Measurements from ENCODE around the gene SUN2.

Gene SUN2

GRCh38 chr22:38753948-38754750, 1.6 kb downstream of the SUN2 start:
- no peak for DNase-seq (ENCODE audit: low read depth)

- no peak for DNase-seq (ENCODE audit: low read depth)
Measured at GRCh38 chr22:38751422-38752346, 4.1 kb downstream of the SUN2 start.

- no peak for DNase-seq (ENCODE audit: low read depth)
Measured at GRCh38 chr22:38751066-38751421, 4.8 kb downstream of the SUN2 start.

- DNase-seq (ENCODE audit: low read depth), result no peak
Measured at GRCh38 chr22:38750638-38751037, 5.2 kb downstream of the SUN2 start.

- no peak for DNase-seq (ENCODE audit: low read depth)
Measured at GRCh38 chr22:38750104-38750503, 5.7 kb downstream of the SUN2 start.

- no peak for DNase-seq (ENCODE audit: low read depth)
Measured at GRCh38 chr22:38748487-38749136, 7.2 kb downstream of the SUN2 start.

GRCh38 chr22:38745676-38746460, 9.9 kb downstream of the SUN2 start:
- no peak for DNase-seq (ENCODE audit: low read depth)

GRCh38 chr22:38744981-38745380, 10.8 kb downstream of the SUN2 start:
- DNase-seq (ENCODE audit: low read depth), result no peak

GRCh38 chr22:38742176-38742942, 13.4 kb downstream of the SUN2 start:
- no peak for DNase-seq (ENCODE audit: low read depth)

GRCh38 chr22:38741576-38741975, 14.2 kb downstream of the SUN2 start:
- no peak for DNase-seq (ENCODE audit: low read depth)

GRCh38 chr22:38741166-38741565, 14.6 kb downstream of the SUN2 start:
- no peak for DNase-seq (ENCODE audit: low read depth)

- DNase-seq (ENCODE audit: low read depth), result no peak
Measured at GRCh38 chr22:38740754-38741153, 15.0 kb downstream of the SUN2 start.

- no peak for DNase-seq (ENCODE audit: low read depth)
Measured at GRCh38 chr22:38740116-38740723, 15.6 kb downstream of the SUN2 start.

GRCh38 chr22:38739300-38740055, 16.3 kb downstream of the SUN2 start:
- DNase-seq (ENCODE audit: low read depth), result no peak

GRCh38 chr22:38738475-38739070, 17.2 kb downstream of the SUN2 start:
- DNase-seq (ENCODE audit: low read depth), result no peak

GRCh38 chr22:38737302-38738060, 18.3 kb downstream of the SUN2 start:
- DNase-seq (ENCODE audit: low read depth), result no peak

- DNase-seq (ENCODE audit: low read depth), result no peak
Measured at GRCh38 chr22:38736257-38736570, 19.6 kb downstream of the SUN2 start.

GRCh38 chr22:38735465-38736256, 20.1 kb downstream of the SUN2 start:
- DNase-seq (ENCODE audit: low read depth), result no peak

All from GM04504 (cell line).